ENCODE data around the gene MYL5. TPM values are rescaled to one million over a fixed set of nuclear protein-coding genes. Genes with fewer than 3 reads are reported as not detected.
"Not testable (repeated sequence)": the region's sequence is repeated elsewhere in the genome, so short reads cannot be mapped to it uniquely, and the experiment has no call there.

The MYL5 gene
- polyA plus RNA-seq, 3 donors from 2014 or later = 3.3 to 8.1 (median 5.0) TPM

- Mint-ChIP-seq H3K27ac (peak overlapping the region in 1 of 6 donors; percentile 12), H3K4me1 (peaks cover 20 to 33% of the 10 kb centered on the region in 2 donors), H3K27me3 (ENCODE audit: low read depth in 3 of 3) (peaks cover 0 to 8% (median 1%) of the 10 kb centered on the region in 3 donors), H3K9me3 (no peaks in the 10 kb centered on the region), H3K4me3 (no peak overlapping the region), H3K36me3 (peaks cover 4 to 20% (median 7%) of the 10 kb centered on the region in 3 donors)
- DNase-seq = no peak
Measured at GRCh38 chr4:726235-726787, 52.0 kb downstream of the MYL5 start.

DNA sequence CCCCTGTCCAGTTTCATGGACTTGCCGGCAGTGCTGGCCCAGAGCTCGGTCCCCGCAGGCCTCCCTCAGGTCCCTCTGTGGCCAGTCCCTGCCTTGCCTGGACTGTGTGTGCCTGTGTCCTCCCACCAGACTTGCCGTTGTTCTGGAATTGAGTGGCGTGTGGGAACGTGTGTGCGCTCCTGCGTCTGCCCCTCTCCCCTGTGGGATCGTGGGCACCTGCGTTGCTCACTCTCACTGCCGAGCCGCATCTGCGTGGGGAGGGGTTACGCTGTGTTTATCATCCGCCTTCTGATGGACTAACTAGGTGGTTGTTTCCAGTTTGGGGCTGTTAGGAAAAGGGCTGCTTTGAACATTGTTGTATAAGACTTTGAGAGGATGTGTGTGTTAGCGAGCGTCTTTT lies 52.5 kb downstream of the MYL5 start:
- no peaks in the 10 kb centered on the region for H3K9me3 Mint-ChIP-seq
- no peak overlapping the region for H3K27ac Mint-ChIP-seq
- H3K36me3 Mint-ChIP-seq = peaks cover 4 to 20% (median 7%) of the 10 kb centered on the region in 3 donors
- peaks cover 0 to 6% (median 1%) of the 10 kb centered on the region in 3 donors for H3K27me3 Mint-ChIP-seq (ENCODE audit: low read depth in 3 of 3)
- H3K4me3 Mint-ChIP-seq = no peak overlapping the region
- peaks cover 19 to 33% of the 10 kb centered on the region in 2 donors for H3K4me1 Mint-ChIP-seq
- no peak for DNase-seq

GRCh38 chr4:727576-727975 lies 53.2 kb downstream of the MYL5 start:
- Mint-ChIP-seq H3K9me3 (no peaks in the 10 kb centered on the region), H3K4me1 (peaks cover 19 to 33% of the 10 kb centered on the region in 2 donors), H3K27ac (no peak overlapping the region), H3K27me3 (ENCODE audit: low read depth in 3 of 3) (peaks cover 0 to 6% (median 1%) of the 10 kb centered on the region in 3 donors), H3K4me3 (no peak overlapping the region), H3K36me3 (peaks cover 4 to 20% (median 7%) of the 10 kb centered on the region in 3 donors)
- no peak for DNase-seq

DNA sequence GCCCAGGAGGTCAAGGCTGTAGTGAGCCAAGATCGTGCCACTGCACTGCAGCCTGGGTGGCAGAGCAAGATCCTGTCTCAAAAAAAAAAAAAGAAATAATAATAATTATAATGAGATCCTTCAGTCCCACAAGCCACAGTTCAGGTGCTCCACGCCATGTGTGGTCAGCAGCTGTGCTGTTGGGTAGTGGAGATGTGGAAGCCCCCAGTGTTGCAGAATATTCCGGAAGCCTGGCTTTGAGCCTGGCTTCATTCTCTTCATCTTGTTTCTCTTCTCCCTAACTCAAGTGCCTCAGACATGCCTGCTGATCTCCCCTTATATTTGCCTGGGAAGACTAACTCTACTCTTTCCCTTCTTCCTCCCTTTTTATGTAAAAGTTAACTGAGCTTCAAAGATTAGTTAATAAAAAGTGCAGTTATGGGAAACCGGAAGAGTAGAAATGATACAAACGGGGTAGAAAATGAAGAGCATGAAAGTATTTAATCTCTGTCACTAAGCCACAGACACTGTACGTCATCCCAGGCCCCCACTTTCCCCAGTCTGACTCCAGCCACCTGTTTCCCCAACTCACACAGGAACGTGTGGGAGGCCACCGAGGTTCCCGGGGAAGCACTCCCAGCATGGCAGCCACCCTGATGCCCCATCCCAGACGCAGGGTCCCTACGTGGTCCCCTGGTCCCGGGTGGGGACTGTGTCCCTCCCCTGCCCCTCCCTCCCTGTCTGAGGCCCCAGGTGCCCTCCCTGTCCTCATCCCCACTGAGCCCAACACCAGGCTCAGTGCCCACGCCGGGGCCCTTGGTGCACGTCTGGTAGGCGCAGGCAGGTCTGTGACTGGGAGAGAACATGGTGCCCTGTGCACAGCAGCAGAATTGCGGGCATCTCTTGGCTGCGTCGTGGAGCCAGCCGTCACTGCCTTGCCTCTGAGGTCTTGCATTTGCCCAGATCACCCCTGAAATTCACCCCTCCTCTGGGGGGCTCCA lies 55.3 kb downstream of the MYL5 start:
- DNase-seq = no peak
- Mint-ChIP-seq H3K27ac (no peak overlapping the region), H3K9me3 (no peaks in the 10 kb centered on the region), H3K36me3 (peaks cover 11 to 28% (median 18%) of the 10 kb centered on the region in 3 donors), H3K4me3 (no peak overlapping the region), H3K27me3 (ENCODE audit: low read depth in 3 of 3) (peaks cover 0 to 7% (median 5%) of the 10 kb centered on the region in 3 donors), H3K4me1 (peaks cover 19 to 33% of the 10 kb centered on the region in 2 donors)

DNA sequence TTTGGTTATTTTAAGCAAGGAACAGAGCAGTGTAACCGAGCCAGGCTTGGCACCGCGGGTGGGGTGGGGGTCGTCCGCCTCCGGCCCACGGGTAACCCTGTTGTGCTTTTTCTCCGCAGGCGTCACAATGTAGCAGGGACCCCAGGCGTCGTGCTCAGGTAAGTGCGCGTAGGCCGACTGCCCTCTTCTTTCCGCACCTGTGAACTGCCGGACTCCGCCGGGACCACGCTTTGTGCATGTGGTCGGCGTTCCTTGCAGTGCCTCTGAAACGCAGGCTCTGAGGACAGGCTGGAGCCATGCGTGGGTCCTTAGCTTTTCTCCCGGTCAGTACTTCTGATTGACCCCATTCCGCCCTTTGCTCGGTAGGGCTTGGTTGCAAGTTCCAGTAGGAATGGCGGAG lies 56.2 kb downstream of the MYL5 start:
- Mint-ChIP-seq H3K4me3 (no peak overlapping the region), H3K9me3 (no peaks in the 10 kb centered on the region), H3K4me1 (peaks cover 14 to 27% of the 10 kb centered on the region in 2 donors), H3K27me3 (ENCODE audit: low read depth in 3 of 3) (peaks cover 0 to 7% (median 5%) of the 10 kb centered on the region in 3 donors), H3K36me3 (peaks cover 12 to 28% (median 23%) of the 10 kb centered on the region in 3 donors), H3K27ac (peak overlapping the region in 1 of 6 donors; percentile 34)
- DNase-seq = no peak

DNA sequence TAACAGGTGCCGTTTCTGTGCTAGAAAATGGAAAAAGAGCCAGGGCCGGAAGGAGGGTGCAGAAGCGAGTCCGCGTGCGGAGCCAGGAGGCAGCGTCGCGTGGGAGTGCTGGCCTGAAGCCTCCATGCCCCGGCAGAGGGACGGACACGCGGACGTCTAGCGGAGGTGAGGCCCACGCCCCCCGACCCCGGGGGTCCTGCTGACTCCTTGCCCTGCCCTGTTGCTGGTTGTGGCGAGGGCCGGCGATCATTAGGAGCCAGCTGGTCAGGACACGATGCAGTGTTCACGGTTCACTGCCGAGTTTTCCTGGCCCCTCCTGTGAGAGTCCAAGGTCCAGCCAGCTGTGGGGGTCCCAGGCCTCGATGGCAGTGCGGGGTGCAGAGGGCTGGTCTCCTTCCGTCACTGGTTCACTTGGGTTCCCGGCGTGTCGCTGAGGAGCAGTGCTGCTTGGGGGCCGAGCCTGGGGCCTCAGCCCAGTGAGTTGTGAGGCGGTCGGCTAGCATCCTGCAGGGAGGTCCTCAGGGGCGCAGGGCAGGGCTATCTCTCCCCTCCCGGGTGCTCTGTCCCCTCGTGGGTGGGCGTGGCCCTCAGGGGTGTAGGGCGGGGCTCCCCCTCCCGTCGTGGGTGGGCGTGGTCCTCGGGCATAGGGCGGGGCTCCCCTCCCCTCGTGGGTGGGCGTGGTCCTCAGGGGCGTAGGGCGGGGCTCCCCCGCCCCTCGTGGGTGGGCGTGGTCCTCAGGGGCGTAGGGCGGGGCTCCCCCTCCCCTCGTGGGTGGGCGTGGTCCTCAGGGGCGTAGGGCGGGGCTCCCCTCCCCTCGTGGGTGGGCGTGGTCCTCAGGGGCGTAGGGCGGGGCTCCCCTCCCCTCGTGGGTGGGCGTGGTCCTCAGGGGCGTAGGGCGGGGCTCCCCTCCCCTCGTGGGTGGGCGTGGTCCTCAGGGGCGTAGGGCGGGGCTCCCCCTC lies 56.9 kb downstream of the MYL5 start:
- H3K4me3 Mint-ChIP-seq; H3K9me3 Mint-ChIP-seq; H3K27me3 Mint-ChIP-seq (ENCODE audit: low read depth in 3 of 3); DNase-seq: not testable (repeated sequence)
- Mint-ChIP-seq H3K27ac (peak overlapping the region in 1 of 6 donors; percentile 34), H3K36me3 (peaks cover 12 to 28% (median 25%) of the 10 kb centered on the region in 3 donors), H3K4me1 (peaks cover 10 to 25% of the 10 kb centered on the region in 2 donors)

Other genes with a start within 250 kb of the MYL5 start
- 10 to 100 TPM; 16.3 to 30.4 (median 23.0) TPM for gene ZNF721, start 175.4 kb upstream of the MYL5 start, polyA plus RNA-seq
- 10 to 100 TPM; 22.8 to 30.6 (median 24.9) TPM for gene PIGG, start 175.3 kb upstream of the MYL5 start, polyA plus RNA-seq
- not detected for gene TMEM271, start 98.2 kb upstream of the MYL5 start, polyA plus RNA-seq
- 10 to 100 TPM; 18.9 to 35.8 (median 28.6) TPM for gene PDE6B, start 49.0 kb upstream of the MYL5 start, polyA plus RNA-seq
- 100 to 1,000 TPM; 466 to 581 (median 532) TPM for gene ATP5ME, start 266 bp upstream of the MYL5 start, polyA plus RNA-seq
- 1 to 10 TPM; 3.8 to 7.1 (median 6.1) TPM for gene SLC49A3, start 14.6 kb downstream of the MYL5 start, polyA plus RNA-seq
- gene PCGF3, start 31.3 kb downstream of the MYL5 start, polyA plus RNA-seq = 1 to 10 TPM; 6.5 to 7.5 (median 6.6) TPM
- not detected for gene CPLX1, start 151.6 kb downstream of the MYL5 start, polyA plus RNA-seq

Data from immature natural killer cell (primary cell).